Measurements from ENCODE around the gene USP25. TPM values are rescaled to one million over a fixed set of nuclear protein-coding genes. Genes with fewer than 3 reads are reported as not detected.

USP25 gene
- total and polyA plus RNA-seq, 2 of the 8 experiments (the other 6 are each of a cell fraction or from before 2014, with no cell fraction given): 11.2 to 48.1 TPM

GRCh38 chr21:15793109-15793508, 63.3 kb downstream of the USP25 start:
- Histone ChIP-seq H3K14ac (ENCODE audit: insufficient read length) (no peak overlapping the region), H3K27me3 (replicated peaks in 1 of 4; ENCODE audit: control insufficient read depth in 3 of 4, extremely low read depth in 1 of 4, insufficient read depth in 3 of 4, low read length in 3 of 4) (no peaks in the 10 kb centered on the region), H2BK120ac (replicated peaks; ENCODE audit: low read depth, low read length) (no peak overlapping the region), H3K9ac (replicated peaks in 1 of 4; ENCODE audit: extremely low read depth in 1 of 4, low read depth in 3 of 4, low read length in 3 of 4) (no peak overlapping the region), H3K4me3 (ENCODE audit: extremely low read depth in 1 of 4, insufficient read depth in 2 of 4, low read depth in 3 of 4, low read length in 4 of 4) (no peak overlapping the region), H3K27ac (ENCODE audit: low read depth, low read length) (no peak overlapping the region), H2BK20ac (ENCODE audit: low read length) (no peak overlapping the region), H3K4ac (replicated peaks; ENCODE audit: insufficient read length, low read depth, low read length) (no peak overlapping the region), H3K79me2 (ENCODE audit: control insufficient read depth in 1 of 2, insufficient read depth in 2 of 2, low read length in 2 of 2) (peaks cover 0 to 26% of the 10 kb centered on the region in 2 experiments; a peak in 2 of 4 replicates), H3K56ac (replicated peaks; ENCODE audit: insufficient read length, low read depth, low read length) (no peak overlapping the region), H3K23ac (ENCODE audit: insufficient read length) (no peak overlapping the region), H2BK15ac (ENCODE audit: low read length) (no peak overlapping the region), H3K9me3 (ENCODE audit: insufficient read depth in 2 of 2, low read depth in 1 of 2, low read length in 1 of 2) (no peaks in the 10 kb centered on the region), H3K36me3 (ENCODE audit: control insufficient read depth in 2 of 4, insufficient read depth in 4 of 4, low read length in 3 of 4) (peaks cover 0 to 6% (median 0%) of the 10 kb centered on the region in 4 experiments; a peak in 1 of 8 replicates), H4K8ac (ENCODE audit: extremely low read depth, insufficient read depth, low read length) (no peak overlapping the region), H3K4me2 (ENCODE audit: insufficient read depth in 1 of 2, low read depth in 2 of 2, low read length in 2 of 2) (no peak overlapping the region), H4K91ac (replicated peaks; ENCODE audit: insufficient read length, low read length) (no peak overlapping the region), H3K18ac (ENCODE audit: extremely low read depth, low read length) (no peak overlapping the region), H4K20me1 (replicated peaks in 1 of 2; ENCODE audit: control insufficient read depth in 1 of 2, insufficient read depth in 2 of 2, low read length in 2 of 2) (peaks cover 0 to 4% of the 10 kb centered on the region in 2 experiments), H2BK5ac (ENCODE audit: low read depth, low read length) (no peak overlapping the region), H4K5ac (ENCODE audit: insufficient read length, low read depth, low read length) (no peak overlapping the region), H3K79me1 (ENCODE audit: low read depth, low read length) (no peaks in the 10 kb centered on the region), H3K4me1 (replicated peaks in 1 of 4; ENCODE audit: control insufficient read depth in 3 of 4, insufficient read depth in 4 of 4, low read length in 3 of 4) (no peaks in the 10 kb centered on the region), H2AFZ (ENCODE audit: low read length) (no peak overlapping the region), H2BK12ac (ENCODE audit: low read depth, low read length) (no peak overlapping the region), H3K23me2 (ENCODE audit: low read depth, low read length) (no peaks in the 10 kb centered on the region), H2AK5ac (ENCODE audit: low read depth, low read length) (no peak overlapping the region)
- no peak for DNase-seq (ENCODE audit: low read depth in 1 of 2, low spot score in 2 of 2)
- no peak for FAIRE-seq
- TF ChIP-seq BRCA1 (IDR thresholded peaks at IDR 0.05; ENCODE audit: low read depth, low read length): no peak
- TF ChIP-seq RFX5 (IDR thresholded peaks at IDR 0.05; ENCODE audit: borderline replicate concordance, low read depth, low read length): no peak
- no peak for TF ChIP-seq PHF8 (conservative IDR thresholded peaks at IDR 0.05; ENCODE audit: low read depth, low read length)
- TF ChIP-seq, protein P1, sequence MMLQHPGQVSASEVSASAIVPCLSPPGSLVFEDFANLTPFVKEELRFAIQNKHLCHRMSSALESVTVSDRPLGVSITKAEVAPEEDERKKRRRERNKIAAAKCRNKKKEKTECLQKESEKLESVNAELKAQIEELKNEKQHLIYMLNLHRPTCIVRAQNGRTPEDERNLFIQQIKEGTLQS (IDR thresholded peaks at IDR 0.05; ENCODE audit: insufficient read depth, low read depth, low read length): no peak
- TF ChIP-seq EZH2 (IDR thresholded peaks at IDR 0.05; ENCODE audit: low read depth, low read length, severe bottlenecking): no peak
- no peak for TF ChIP-seq SIX5 (IDR thresholded peaks at IDR 0.05; ENCODE audit: low read depth, low read length)
- POLR2A ChIA-PET (ENCODE audit: partially characterized antibody): no interaction called here
- CTCF ChIA-PET (ENCODE audit: partially characterized antibody): interaction anchor here (0.6 to 1.6 kb wide), 3 partner anchors 18 to 33 kb away, joined by 3 to 4 read pairs (median 4); no protein-coding TSS in a partner anchor

Data from H1 (cell line).